HCT116 (cell line): ENCODE measurements around the gene NNT. TPM values are rescaled to one million over a fixed set of nuclear protein-coding genes. Genes with fewer than 3 reads are reported as not detected.
"Not testable (repeated sequence)": the region's sequence is repeated elsewhere in the genome, so short reads cannot be mapped to it uniquely, and the experiment has no call there.

Experiments
- ATAC-seq: fragments of 200-7000 bp; cut with Tn5 transposase; 2 replicates; pipeline ENCODE4 v1.9.1; 2020; ENCODE audit warnings: mild to moderate bottlenecking, moderate library complexity
- BruUV-seq: library from RNA; stranded (reverse); fragments of 400-500 nt; replicated peaks from 2 replicates; lab custom pipeline; 2021; lab: Mats Ljungman, UMichigan
- CTCF ChIA-PET: fragments of 300-600 bp; sonication (Branson Sonifier 250); formaldehyde crosslinking; loops from one replicate; lab custom pipeline; 2021; ENCODE audit warnings: antibody characterized with exemption; lab: Charles Lee
- POLR2A ChIA-PET: fragments of 300-600, 350-600 bp; sonication (Branson Sonifier 250); formaldehyde crosslinking; loops from one replicate; lab custom pipeline; 2021; ENCODE audit warnings: antibody characterized with exemption; lab: Charles Lee
- RAD21 ChIA-PET, 2 experiments: fragments of 300-600 bp; sonication (Branson Sonifier 250); formaldehyde crosslinking; loops; one replicate each; lab custom pipeline; 2023; ENCODE audit warnings: low total read pairs in 2 of 2; ENCODE audit not compliant: uncharacterized antibody in 2 of 2, unreplicated experiment in 2 of 2, low non-redundant PET in 1 of 2; lab: Charles Lee
- DNase-seq: peaks from one replicate; pipeline ENCODE4 v3.0.0-alpha.2; 2010; ENCODE audit warnings: low read depth, low spot score
- H2AFZ ChIP-seq: fragments of 200-600 bp; shearing (Covaris generic), sonication (generic); 2 replicates; pipeline ENCODE4 v1.6.1; 2017; ENCODE audit warnings: low read depth, mixed run types, mixed read lengths, antibody characterized with exemption, low read length; ENCODE audit not compliant: poor library complexity, severe bottlenecking
- H3K27ac ChIP-seq: 2 replicates; pipeline ENCODE4 v1.5.1; 2012; ENCODE audit warnings: low read depth, low read length
- H3K27me3 ChIP-seq: fragments of 200-600 bp; sonication (generic); 2 replicates; pipeline ENCODE4 v1.6.1; 2016; ENCODE audit warnings: mixed run types, low read length, mixed read lengths; ENCODE audit not compliant: insufficient read depth
- H3K36me3 ChIP-seq, 2 experiments: fragments of 200-500 bp in 1 of 2; fragments of 200-600 bp in 1 of 2; sonication (Bioruptor generic) in 1 of 2; sonication (generic) in 1 of 2; 2 replicates each; pipeline versions ENCODE4 v1.5.1 to v1.6.1; 2014 to 2016; ENCODE audit warnings: low read length in 2 of 2, inconsistent platforms in 1 of 2, mixed read lengths in 1 of 2, mixed run types in 1 of 2; ENCODE audit not compliant: insufficient read depth in 2 of 2, control insufficient read depth in 1 of 2
- H3K4me1 ChIP-seq, 2 experiments: fragments of 200-600 bp in 1 of 2; sonication (generic) in 1 of 2; 2 replicates each; pipeline versions ENCODE4 v1.5.1 to v1.6.1; 2012 to 2017; ENCODE audit warnings: low read length in 2 of 2, inconsistent platforms in 1 of 2, mild to moderate bottlenecking in 1 of 2, mixed read lengths in 1 of 2, mixed run types in 1 of 2, moderate library complexity in 1 of 2; ENCODE audit not compliant: insufficient read depth in 2 of 2, control insufficient read depth in 1 of 2
- H3K4me2 ChIP-seq: fragments of 200-600 bp; sonication (generic); 2 replicates; pipeline ENCODE4 v1.6.1; 2017; ENCODE audit warnings: mixed run types, low read length, mixed read lengths
- H3K4me3 ChIP-seq, 2 experiments: fragments of 200-600 bp in 1 of 2; sonication (generic) in 1 of 2; replicated peaks in 1 of 2; 2 replicates each; pipeline ENCODE4 v1.5.1; 2011 to 2016; ENCODE audit warnings: low read length in 2 of 2, control low read depth in 1 of 2, low read depth in 1 of 2, mild to moderate bottlenecking in 1 of 2, mixed read lengths in 1 of 2, mixed run types in 1 of 2
- H3K79me2 ChIP-seq: fragments of 200-600 bp; sonication (generic); 2 replicates; pipeline ENCODE4 v1.6.1; 2017; ENCODE audit warnings: mild to moderate bottlenecking, mixed run types, low read length, moderate library complexity, mixed read lengths; ENCODE audit not compliant: insufficient read depth
- H3K9ac ChIP-seq: fragments of 200-600 bp; sonication (generic); 2 replicates; pipeline ENCODE4 v1.6.1; 2016; ENCODE audit warnings: low read length, mixed read lengths
- H3K9me2 ChIP-seq: fragments of 200-600 bp; sonication (generic), shearing (Covaris generic); 2 replicates; pipeline ENCODE4 v1.6.1; 2017; ENCODE audit warnings: mixed run types, mild to moderate bottlenecking, moderate library complexity; ENCODE audit not compliant: insufficient read depth
- H3K9me3 ChIP-seq, 2 experiments: fragments of 200-500 bp in 1 of 2; fragments of 200-600 bp in 1 of 2; sonication (Bioruptor generic) in 1 of 2; sonication (generic) in 1 of 2; 2 replicates each; pipeline ENCODE4 v1.6.1; 2014 to 2017; ENCODE audit warnings: low read length in 2 of 2, mixed read lengths in 2 of 2, inconsistent platforms in 1 of 2, low read depth in 1 of 2, mild to moderate bottlenecking in 1 of 2, mixed run types in 1 of 2, moderate library complexity in 1 of 2; ENCODE audit not compliant: control insufficient read depth in 1 of 2, insufficient read depth in 1 of 2
- H4K20me1 ChIP-seq: fragments of 200-600 bp; sonication (generic), shearing (Covaris generic); 2 replicates; pipeline ENCODE4 v1.6.1; 2017; ENCODE audit warnings: mixed run types, mild to moderate bottlenecking, moderate library complexity; ENCODE audit not compliant: insufficient read depth
- ELF1 ChIP-seq: IDR thresholded peaks from 2 replicates; pipeline ENCODE4 v1.6.1; 2012; ENCODE audit warnings: low read depth, borderline replicate concordance
- intact Hi-C: fragments of 100-400 bp; cut with micrococcal nuclease; formaldehyde crosslinking; loops from 2 replicates; pipeline ENCODE4 v1.10.0; 2022
- total RNA-seq: library from RNA; stranded (reverse); gene quantifications from one replicate; pipeline ENCODE4 v1.2.1, GENCODE V29; 2021; ENCODE audit not compliant: unreplicated experiment
- TF ChIP-seq, protein P1 (sequence below): IDR thresholded peaks from 2 replicates; pipeline ENCODE4 v1.6.1; 2012; ENCODE audit warnings: low read depth
- TF ChIP-seq, protein P2 (sequence below): IDR thresholded peaks from 2 replicates; pipeline ENCODE4 v1.6.1; 2012
- TF ChIP-seq, protein P3 (sequence below), 3 experiments: fragments of 200-600 bp in 1 of 3; sonication (generic) in 1 of 3; IDR thresholded peaks in 2 of 3; conservative IDR thresholded peaks in 1 of 3; 2 replicates each; pipeline ENCODE4 v1.5.1; 2012 to 2017; ENCODE audit warnings: low read depth in 2 of 3, low read length in 2 of 3, antibody characterized with exemption in 1 of 3, borderline replicate concordance in 1 of 3, control low read depth in 1 of 3, mild to moderate bottlenecking in 1 of 3, mixed read lengths in 1 of 3, mixed run types in 1 of 3, moderate library complexity in 1 of 3; ENCODE audit not compliant: insufficient read depth in 1 of 3

Gene NNT
- total RNA-seq, 1 experiment from 2014 or later, result 0.32 TPM

DNA sequence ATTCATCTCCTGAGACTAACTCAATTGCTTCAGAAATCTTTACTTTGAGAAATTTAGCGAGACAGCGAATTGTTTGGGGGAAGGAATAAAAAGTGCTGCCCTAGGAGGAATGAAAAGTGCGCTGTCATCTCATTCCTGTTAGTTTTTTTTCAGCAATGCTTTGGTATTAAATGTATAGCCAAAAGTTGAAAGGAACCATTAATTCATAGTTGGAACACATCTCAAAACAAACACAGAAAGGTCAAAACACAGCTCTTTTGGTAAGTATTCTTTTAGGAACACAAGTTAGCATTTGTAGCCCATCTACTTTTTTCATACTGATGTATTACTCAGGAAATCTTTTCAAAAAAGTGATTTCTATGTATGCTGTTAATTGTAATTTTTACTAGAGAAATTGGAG, 109.1 kb downstream of the NNT start (continued):
- TF ChIP-seq, protein P1, sequence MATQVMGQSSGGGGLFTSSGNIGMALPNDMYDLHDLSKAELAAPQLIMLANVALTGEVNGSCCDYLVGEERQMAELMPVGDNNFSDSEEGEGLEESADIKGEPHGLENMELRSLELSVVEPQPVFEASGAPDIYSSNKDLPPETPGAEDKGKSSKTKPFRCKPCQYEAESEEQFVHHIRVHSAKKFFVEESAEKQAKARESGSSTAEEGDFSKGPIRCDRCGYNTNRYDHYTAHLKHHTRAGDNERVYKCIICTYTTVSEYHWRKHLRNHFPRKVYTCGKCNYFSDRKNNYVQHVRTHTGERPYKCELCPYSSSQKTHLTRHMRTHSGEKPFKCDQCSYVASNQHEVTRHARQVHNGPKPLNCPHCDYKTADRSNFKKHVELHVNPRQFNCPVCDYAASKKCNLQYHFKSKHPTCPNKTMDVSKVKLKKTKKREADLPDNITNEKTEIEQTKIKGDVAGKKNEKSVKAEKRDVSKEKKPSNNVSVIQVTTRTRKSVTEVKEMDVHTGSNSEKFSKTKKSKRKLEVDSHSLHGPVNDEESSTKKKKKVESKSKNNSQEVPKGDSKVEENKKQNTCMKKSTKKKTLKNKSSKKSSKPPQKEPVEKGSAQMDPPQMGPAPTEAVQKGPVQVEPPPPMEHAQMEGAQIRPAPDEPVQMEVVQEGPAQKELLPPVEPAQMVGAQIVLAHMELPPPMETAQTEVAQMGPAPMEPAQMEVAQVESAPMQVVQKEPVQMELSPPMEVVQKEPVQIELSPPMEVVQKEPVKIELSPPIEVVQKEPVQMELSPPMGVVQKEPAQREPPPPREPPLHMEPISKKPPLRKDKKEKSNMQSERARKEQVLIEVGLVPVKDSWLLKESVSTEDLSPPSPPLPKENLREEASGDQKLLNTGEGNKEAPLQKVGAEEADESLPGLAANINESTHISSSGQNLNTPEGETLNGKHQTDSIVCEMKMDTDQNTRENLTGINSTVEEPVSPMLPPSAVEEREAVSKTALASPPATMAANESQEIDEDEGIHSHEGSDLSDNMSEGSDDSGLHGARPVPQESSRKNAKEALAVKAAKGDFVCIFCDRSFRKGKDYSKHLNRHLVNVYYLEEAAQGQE, result no peak
- TF ChIP-seq, protein P2, sequence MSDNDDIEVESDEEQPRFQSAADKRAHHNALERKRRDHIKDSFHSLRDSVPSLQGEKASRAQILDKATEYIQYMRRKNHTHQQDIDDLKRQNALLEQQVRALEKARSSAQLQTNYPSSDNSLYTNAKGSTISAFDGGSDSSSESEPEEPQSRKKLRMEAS, result no peak
- TF ChIP-seq ELF1, result no peak
- TF ChIP-seq, protein P3, sequence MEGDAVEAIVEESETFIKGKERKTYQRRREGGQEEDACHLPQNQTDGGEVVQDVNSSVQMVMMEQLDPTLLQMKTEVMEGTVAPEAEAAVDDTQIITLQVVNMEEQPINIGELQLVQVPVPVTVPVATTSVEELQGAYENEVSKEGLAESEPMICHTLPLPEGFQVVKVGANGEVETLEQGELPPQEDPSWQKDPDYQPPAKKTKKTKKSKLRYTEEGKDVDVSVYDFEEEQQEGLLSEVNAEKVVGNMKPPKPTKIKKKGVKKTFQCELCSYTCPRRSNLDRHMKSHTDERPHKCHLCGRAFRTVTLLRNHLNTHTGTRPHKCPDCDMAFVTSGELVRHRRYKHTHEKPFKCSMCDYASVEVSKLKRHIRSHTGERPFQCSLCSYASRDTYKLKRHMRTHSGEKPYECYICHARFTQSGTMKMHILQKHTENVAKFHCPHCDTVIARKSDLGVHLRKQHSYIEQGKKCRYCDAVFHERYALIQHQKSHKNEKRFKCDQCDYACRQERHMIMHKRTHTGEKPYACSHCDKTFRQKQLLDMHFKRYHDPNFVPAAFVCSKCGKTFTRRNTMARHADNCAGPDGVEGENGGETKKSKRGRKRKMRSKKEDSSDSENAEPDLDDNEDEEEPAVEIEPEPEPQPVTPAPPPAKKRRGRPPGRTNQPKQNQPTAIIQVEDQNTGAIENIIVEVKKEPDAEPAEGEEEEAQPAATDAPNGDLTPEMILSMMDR (IDR thresholded peaks at IDR 0.05 in 2 of 3, conservative IDR thresholded peaks at IDR 0.05 in 1 of 3; ENCODE audit: borderline replicate concordance in 1 of 3, insufficient read depth in 1 of 3, low read depth in 2 of 3, low read length in 2 of 3), result no peak

DNA sequence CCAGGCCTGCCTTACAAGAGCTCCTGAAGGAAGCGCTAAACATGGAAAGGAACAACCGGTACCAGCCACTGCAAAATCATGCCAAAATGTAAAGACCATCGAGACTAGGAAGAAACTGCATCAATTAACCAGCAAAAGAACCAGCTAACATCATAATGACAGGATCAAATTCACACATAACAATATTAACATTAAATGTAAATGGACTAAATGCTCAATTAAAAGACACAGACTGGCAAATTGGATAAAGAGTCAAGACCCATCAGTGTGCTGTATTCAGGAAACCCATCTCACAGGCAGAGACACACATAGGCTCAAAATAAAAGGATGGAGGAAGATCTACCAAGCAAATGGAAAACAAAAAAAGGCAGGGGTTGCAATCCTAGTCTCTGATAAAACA, 116.8 kb downstream of the NNT start:
- H3K27ac ChIP-seq, H3K36me3 ChIP-seq, CTCF ChIA-PET, DNase-seq, H3K4me3 ChIP-seq, H3K9ac ChIP-seq, ATAC-seq, H3K79me2 ChIP-seq, H3K27me3 ChIP-seq, H3K4me2 ChIP-seq, H2AFZ ChIP-seq, H3K4me1 ChIP-seq, H3K9me3 ChIP-seq, H3K9me2 ChIP-seq, H4K20me1 ChIP-seq, intact Hi-C loops, RAD21 ChIA-PET, BruUV-seq, POLR2A ChIA-PET: not testable (repeated sequence)
